ENCODE data around the gene PAOX. TPM values are rescaled to one million over a fixed set of nuclear protein-coding genes. Genes with fewer than 3 reads are reported as not detected.

PAOX gene
- total RNA-seq, 1 experiment from 2014 or later, result 6.7 TPM

DNA sequence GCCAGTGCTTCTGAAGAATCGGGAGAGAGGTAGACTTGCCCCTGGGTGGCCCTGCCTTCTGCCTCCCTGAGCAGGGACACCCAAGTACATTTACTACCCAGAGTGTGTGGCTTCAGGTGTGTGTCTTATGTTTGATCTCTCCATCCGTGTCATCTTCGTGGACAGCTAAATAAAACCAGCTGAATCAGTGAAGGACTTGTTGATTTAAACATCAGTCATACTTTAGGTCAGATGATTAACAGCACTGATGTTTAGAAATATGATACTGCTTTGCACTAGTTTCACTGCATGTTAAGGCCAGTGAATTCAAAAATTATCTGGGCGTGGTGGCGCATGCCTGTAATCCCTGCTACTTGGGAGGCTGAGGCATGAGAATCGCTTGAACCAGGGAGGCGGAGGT lies 18.9 kb downstream of the PAOX start:
- BruUV-seq (replicated peaks), result no TSS peak
- H3K36me3 Mint-ChIP-seq (ENCODE audit: insufficient read depth, unreplicated experiment), result peaks cover 80% of the 10 kb centered on the region

DNA sequence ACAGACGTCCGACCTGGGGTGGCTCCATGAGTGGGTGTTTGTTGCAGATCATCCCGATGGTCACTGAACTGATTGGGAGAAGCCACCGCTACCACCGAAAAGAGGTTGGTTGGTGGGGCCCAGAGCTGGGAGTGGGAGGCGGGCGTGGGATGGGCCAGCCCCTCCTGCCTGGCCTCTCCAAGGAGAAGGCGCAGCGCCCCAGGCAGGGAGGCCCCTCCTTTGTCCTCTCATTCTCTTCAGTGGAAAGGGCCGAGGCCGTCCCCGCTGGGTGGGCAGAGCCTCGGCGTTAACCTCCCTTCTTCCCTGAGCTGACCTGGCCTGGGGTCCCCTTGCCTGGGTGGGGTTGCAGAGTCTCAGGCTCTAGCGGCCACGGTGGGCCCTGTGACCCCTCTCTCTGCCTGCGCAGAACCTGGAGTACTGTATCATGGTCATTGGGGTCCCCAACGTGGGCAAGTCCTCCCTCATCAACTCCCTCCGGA lies 20.1 kb downstream of the PAOX start:
- no peaks in the 10 kb centered on the region for H3K27me3 ChIP-seq (replicated peaks; ENCODE audit: control insufficient read depth, insufficient read depth, low read length)
- H3K4me3 Mint-ChIP-seq (ENCODE audit: unreplicated experiment), result no peak overlapping the region
- no peaks in the 10 kb centered on the region for H3K9me3 Mint-ChIP-seq (ENCODE audit: unreplicated experiment)
- BruUV-seq (replicated peaks), result no TSS peak
- TF ChIP-seq, protein P1, sequence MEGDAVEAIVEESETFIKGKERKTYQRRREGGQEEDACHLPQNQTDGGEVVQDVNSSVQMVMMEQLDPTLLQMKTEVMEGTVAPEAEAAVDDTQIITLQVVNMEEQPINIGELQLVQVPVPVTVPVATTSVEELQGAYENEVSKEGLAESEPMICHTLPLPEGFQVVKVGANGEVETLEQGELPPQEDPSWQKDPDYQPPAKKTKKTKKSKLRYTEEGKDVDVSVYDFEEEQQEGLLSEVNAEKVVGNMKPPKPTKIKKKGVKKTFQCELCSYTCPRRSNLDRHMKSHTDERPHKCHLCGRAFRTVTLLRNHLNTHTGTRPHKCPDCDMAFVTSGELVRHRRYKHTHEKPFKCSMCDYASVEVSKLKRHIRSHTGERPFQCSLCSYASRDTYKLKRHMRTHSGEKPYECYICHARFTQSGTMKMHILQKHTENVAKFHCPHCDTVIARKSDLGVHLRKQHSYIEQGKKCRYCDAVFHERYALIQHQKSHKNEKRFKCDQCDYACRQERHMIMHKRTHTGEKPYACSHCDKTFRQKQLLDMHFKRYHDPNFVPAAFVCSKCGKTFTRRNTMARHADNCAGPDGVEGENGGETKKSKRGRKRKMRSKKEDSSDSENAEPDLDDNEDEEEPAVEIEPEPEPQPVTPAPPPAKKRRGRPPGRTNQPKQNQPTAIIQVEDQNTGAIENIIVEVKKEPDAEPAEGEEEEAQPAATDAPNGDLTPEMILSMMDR (IDR thresholded peaks at IDR 0.05; ENCODE audit: insufficient read depth in 1 of 2, low read depth in 1 of 2, low read length in 1 of 2, severe bottlenecking in 1 of 2, unreplicated experiment in 1 of 2), result no peak
- no peaks in the 10 kb centered on the region for H3K27me3 Mint-ChIP-seq (ENCODE audit: insufficient read depth, unreplicated experiment)
- H3K36me3 ChIP-seq (ENCODE audit: control insufficient read depth, insufficient read depth, low read length), result peaks cover 3% of the 10 kb centered on the region; the same call in 1 of the 2 replicates
- H3K4me1 ChIP-seq, result 0 out of 2 replicates have a peak, but pooled peaks cover 4% of the 10 kb centered on the region
- peaks cover 79% of the 10 kb centered on the region for H3K36me3 Mint-ChIP-seq (ENCODE audit: insufficient read depth, unreplicated experiment)
- ChIA-PET POLR2A (no interaction called here), CTCF (no interaction called here)
- no peak overlapping the region for H3K27ac Mint-ChIP-seq (ENCODE audit: unreplicated experiment)
- H3K4me1 Mint-ChIP-seq (ENCODE audit: low read depth, unreplicated experiment), result no peaks in the 10 kb centered on the region
- intact Hi-C loops (cut with micrococcal nuclease; ENCODE audit: unreplicated experiment), result no loop called here
- no peak for DNase-seq
- no peaks in the 10 kb centered on the region for H3K9me3 ChIP-seq
- H3K4me3 ChIP-seq (ENCODE audit: low read depth, low read length), result no peak overlapping the region

More for the DNA sequence above, 18.9 kb downstream of the PAOX start:
- TF ChIP-seq, protein P1 (IDR thresholded peaks at IDR 0.05; ENCODE audit: insufficient read depth in 1 of 2, low read depth in 1 of 2, low read length in 1 of 2, severe bottlenecking in 1 of 2, unreplicated experiment in 1 of 2), result no peak
- Histone ChIP-seq H3K27me3 (replicated peaks; ENCODE audit: control insufficient read depth, insufficient read depth, low read length) (no peaks in the 10 kb centered on the region), H3K4me3 (ENCODE audit: low read depth, low read length) (no peak overlapping the region), H3K36me3 (ENCODE audit: control insufficient read depth, insufficient read depth, low read length) (peaks cover 3% of the 10 kb centered on the region; the same call in 1 of the 2 replicates), H3K9me3 (no peaks in the 10 kb centered on the region), H3K4me1 (0 out of 2 replicates have a peak, but pooled peaks cover 4% of the 10 kb centered on the region)
- ChIA-PET POLR2A (no interaction called here), CTCF (no interaction called here)
- H3K9me3 Mint-ChIP-seq (ENCODE audit: unreplicated experiment), result no peaks in the 10 kb centered on the region
- no peaks in the 10 kb centered on the region for H3K27me3 Mint-ChIP-seq (ENCODE audit: insufficient read depth, unreplicated experiment)
- intact Hi-C loops (cut with micrococcal nuclease; ENCODE audit: unreplicated experiment), result no loop called here
- DNase-seq, result no peak
- H3K4me3 Mint-ChIP-seq (ENCODE audit: unreplicated experiment), result no peak overlapping the region
- no peaks in the 10 kb centered on the region for H3K4me1 Mint-ChIP-seq (ENCODE audit: low read depth, unreplicated experiment)
- no peak overlapping the region for H3K27ac Mint-ChIP-seq (ENCODE audit: unreplicated experiment)

DNA sequence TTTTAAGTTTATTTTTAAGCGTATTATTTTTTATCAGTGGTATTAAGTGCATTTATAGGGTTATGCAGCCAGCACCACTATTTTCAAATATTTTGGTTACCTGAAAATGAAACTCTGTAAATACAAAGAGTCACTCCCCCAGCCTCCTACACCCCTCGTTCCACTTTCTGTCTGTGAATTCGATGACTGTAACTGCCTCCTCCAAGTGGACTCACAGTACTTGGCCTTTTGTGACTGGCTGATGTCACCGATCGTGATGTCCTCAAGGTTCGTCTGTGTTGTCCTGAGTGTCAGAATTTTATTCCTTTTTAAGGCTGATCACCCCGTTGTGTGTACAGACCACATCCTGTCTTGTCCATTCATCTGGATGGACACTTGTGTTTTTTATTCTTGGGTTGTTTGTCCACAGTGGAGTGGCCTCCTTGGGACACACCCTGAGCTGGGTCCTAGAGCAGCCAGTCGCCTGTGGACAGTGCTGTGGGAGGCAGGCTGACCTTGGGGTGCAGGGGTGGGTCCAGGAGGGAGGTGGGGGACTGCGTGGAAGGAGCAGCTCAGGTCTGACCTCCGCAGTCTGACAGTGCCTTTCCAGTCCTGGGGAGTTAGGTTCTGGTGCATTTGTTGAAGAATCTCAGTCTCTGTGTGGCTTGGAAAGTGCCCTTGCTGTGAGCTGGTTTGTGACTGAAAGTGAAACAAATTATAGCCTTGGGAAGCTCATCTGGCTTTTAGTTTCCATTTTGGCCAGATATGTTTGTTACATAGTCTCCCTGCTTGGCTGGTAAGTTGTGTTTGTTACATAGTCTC lies 21.8 kb downstream of the PAOX start:
- no peaks in the 10 kb centered on the region for H3K9me3 Mint-ChIP-seq (ENCODE audit: unreplicated experiment)
- Histone ChIP-seq H3K27me3 (replicated peaks; ENCODE audit: control insufficient read depth, insufficient read depth, low read length) (no peaks in the 10 kb centered on the region), H3K9me3 (no peaks in the 10 kb centered on the region), H3K36me3 (ENCODE audit: control insufficient read depth, insufficient read depth, low read length) (peaks cover 3% of the 10 kb centered on the region; the same call in 1 of the 2 replicates), H3K4me3 (ENCODE audit: low read depth, low read length) (no peak overlapping the region), H3K4me1 (no peaks in the 10 kb centered on the region)
- POLR2A ChIA-PET, result no interaction called here
- peaks cover 7% of the 10 kb centered on the region for H3K4me1 Mint-ChIP-seq (ENCODE audit: low read depth, unreplicated experiment)
- peaks cover 82% of the 10 kb centered on the region for H3K36me3 Mint-ChIP-seq (ENCODE audit: insufficient read depth, unreplicated experiment)
- H3K4me3 Mint-ChIP-seq (ENCODE audit: unreplicated experiment), result no peak overlapping the region
- CTCF ChIA-PET, result no interaction called here
- TF ChIP-seq, protein P1 (IDR thresholded peaks at IDR 0.05; ENCODE audit: insufficient read depth in 1 of 2, low read depth in 1 of 2, low read length in 1 of 2, severe bottlenecking in 1 of 2, unreplicated experiment in 1 of 2), result no peak
- no peaks in the 10 kb centered on the region for H3K27me3 Mint-ChIP-seq (ENCODE audit: insufficient read depth, unreplicated experiment)
- H3K27ac Mint-ChIP-seq (ENCODE audit: unreplicated experiment), result no peak overlapping the region
- intact Hi-C loops (cut with micrococcal nuclease; ENCODE audit: unreplicated experiment), result no loop called here
- no TSS peak for BruUV-seq (replicated peaks)
- DNase-seq, result no peak
